Transverse colon (tissue), 4 donors: ENCODE results near the gene AFF1.
"Not testable (repeated sequence)": the region's sequence is repeated elsewhere in the genome, so short reads cannot be mapped to it uniquely, and the experiment has no call there.

Source experiments
- POLR2A ChIP-seq: fragments of 450-650 bp; IDR thresholded peaks from one replicate; pipeline ENCODE4 v1.6.1; 2016; ENCODE audit warnings: antibody characterized with exemption, mild to moderate bottlenecking, moderate library complexity
- POLR2AphosphoS5 ChIP-seq, 3 donors: sonication (generic); formaldehyde crosslinking; IDR thresholded peaks; one replicate each; pipeline ENCODE4 v1.6.1; 2016; ENCODE audit warnings: antibody characterized with exemption in 3 of 3
- TF ChIP-seq, protein P1 (sequence below), 5 experiments: fragments of 200-600 bp in 3 of 5; fragments of 450-650 bp in 2 of 5; sonication (generic) in 3 of 5; IDR thresholded peaks; 1 replicate in 2 of 5; 2 replicates in 3 of 5; pipeline ENCODE4 v1.5.1; 2016 to 2017; ENCODE audit warnings: antibody characterized with exemption in 5 of 5, inconsistent platforms in 3 of 5, mild to moderate bottlenecking in 2 of 5, moderate library complexity in 1 of 5

DNA sequence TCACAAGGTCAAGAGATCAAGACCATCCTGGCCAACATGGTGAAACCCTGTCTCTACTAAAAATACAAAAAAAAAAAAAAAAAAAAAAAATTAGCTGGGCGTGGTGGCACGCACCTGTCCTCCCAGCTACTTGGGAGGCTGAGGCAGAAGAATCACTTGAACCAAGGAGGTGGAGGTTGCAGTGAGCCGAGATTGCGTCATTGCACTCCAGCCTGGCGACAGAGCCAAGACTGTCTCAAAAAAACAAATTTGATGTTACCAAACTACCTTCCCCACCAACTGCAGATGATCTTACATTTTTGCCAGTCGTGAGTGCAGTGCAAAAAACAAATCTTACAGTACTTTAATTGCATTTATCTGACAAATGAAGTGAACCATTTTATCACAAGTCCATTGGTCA is 211.1 kb downstream of the AFF1 start:
- TF ChIP-seq, protein P1, sequence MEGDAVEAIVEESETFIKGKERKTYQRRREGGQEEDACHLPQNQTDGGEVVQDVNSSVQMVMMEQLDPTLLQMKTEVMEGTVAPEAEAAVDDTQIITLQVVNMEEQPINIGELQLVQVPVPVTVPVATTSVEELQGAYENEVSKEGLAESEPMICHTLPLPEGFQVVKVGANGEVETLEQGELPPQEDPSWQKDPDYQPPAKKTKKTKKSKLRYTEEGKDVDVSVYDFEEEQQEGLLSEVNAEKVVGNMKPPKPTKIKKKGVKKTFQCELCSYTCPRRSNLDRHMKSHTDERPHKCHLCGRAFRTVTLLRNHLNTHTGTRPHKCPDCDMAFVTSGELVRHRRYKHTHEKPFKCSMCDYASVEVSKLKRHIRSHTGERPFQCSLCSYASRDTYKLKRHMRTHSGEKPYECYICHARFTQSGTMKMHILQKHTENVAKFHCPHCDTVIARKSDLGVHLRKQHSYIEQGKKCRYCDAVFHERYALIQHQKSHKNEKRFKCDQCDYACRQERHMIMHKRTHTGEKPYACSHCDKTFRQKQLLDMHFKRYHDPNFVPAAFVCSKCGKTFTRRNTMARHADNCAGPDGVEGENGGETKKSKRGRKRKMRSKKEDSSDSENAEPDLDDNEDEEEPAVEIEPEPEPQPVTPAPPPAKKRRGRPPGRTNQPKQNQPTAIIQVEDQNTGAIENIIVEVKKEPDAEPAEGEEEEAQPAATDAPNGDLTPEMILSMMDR (IDR thresholded peaks at IDR 0.05): not testable (repeated sequence)
- not testable (repeated sequence) for TF ChIP-seq POLR2A; POLR2AphosphoS5 (IDR thresholded peaks at IDR 0.05)
